Loucy (cell line): ENCODE measurements around the gene DNAH9.

Source experiments
- H2AFZ ChIP-seq: fragments of 200-600 bp; sonication (generic); 2 replicates; pipeline ENCODE4 v1.6.0; 2016; ENCODE audit warnings: antibody characterized with exemption, mild to moderate bottlenecking, low read length, moderate library complexity
- H3F3A ChIP-seq: fragments of 200-600 bp; 2 replicates; pipeline ENCODE4 v1.6.0; 2016; ENCODE audit warnings: antibody characterized with exemption, low read depth, mild to moderate bottlenecking
- H3K27me3 ChIP-seq: fragments of 200-600 bp; sonication (generic); 2 replicates; pipeline ENCODE4 v1.6.1; 2014; ENCODE audit warnings: low read length, mild to moderate bottlenecking; ENCODE audit not compliant: insufficient read depth, poor library complexity, severe bottlenecking
- H3K36me3 ChIP-seq: fragments of 200-600 bp; sonication (generic); 2 replicates; pipeline ENCODE4 v1.6.1; 2016; ENCODE audit warnings: low read length; ENCODE audit not compliant: insufficient read depth
- H3K4me1 ChIP-seq: fragments of 200-600 bp; sonication (generic); 2 replicates; pipeline ENCODE4 v1.5.1; 2014; ENCODE audit warnings: low read length, mild to moderate bottlenecking; ENCODE audit not compliant: insufficient read depth, poor library complexity, severe bottlenecking
- H3K4me2 ChIP-seq: fragments of 200-600 bp; sonication (generic); 2 replicates; pipeline ENCODE4 v1.6.0; 2014; ENCODE audit warnings: antibody characterized with exemption, low read length, low read depth, mild to moderate bottlenecking; ENCODE audit not compliant: poor library complexity, severe bottlenecking
- H3K4me3 ChIP-seq: fragments of 200-600 bp; sonication (generic); 2 replicates; pipeline ENCODE4 v1.5.1; 2014; ENCODE audit warnings: low read length, mild to moderate bottlenecking, mixed read lengths; ENCODE audit not compliant: poor library complexity, severe bottlenecking
- H3K79me2 ChIP-seq: fragments of 200-600 bp; sonication (generic); 2 replicates; pipeline ENCODE4 v1.6.1; 2014; ENCODE audit warnings: low read length; ENCODE audit not compliant: insufficient read depth
- H3K9ac ChIP-seq: fragments of 200-600 bp; sonication (generic); 2 replicates; pipeline ENCODE4 v1.6.0; 2014; ENCODE audit warnings: mild to moderate bottlenecking, low read depth, low read length, moderate library complexity; ENCODE audit not compliant: poor library complexity, severe bottlenecking
- H3K9me2 ChIP-seq: fragments of 200-600 bp; sonication (generic); replicated peaks from 2 replicates; pipeline ENCODE4 v1.6.1; 2016; ENCODE audit warnings: low read depth, low read length, mixed read lengths
- H3K9me3 ChIP-seq: fragments of 200-600 bp; sonication (generic); 2 replicates; pipeline ENCODE4 v1.6.1; 2014; ENCODE audit warnings: mild to moderate bottlenecking, antibody characterized with exemption, low read length, low read depth; ENCODE audit not compliant: insufficient read depth
- H4K20me1 ChIP-seq: fragments of 200-600 bp; sonication (generic); 2 replicates; pipeline ENCODE4 v1.6.0; 2014; ENCODE audit warnings: antibody characterized with exemption, low read length, mild to moderate bottlenecking; ENCODE audit not compliant: insufficient read depth, poor library complexity, severe bottlenecking
- EZH2phosphoT487 ChIP-seq: fragments of 200-600 bp; IDR thresholded peaks from 2 replicates; pipeline ENCODE4 v1.6.1; 2018; ENCODE audit warnings: antibody characterized with exemption, mild to moderate bottlenecking, moderate library complexity, borderline replicate concordance
- TF ChIP-seq, protein P1 (sequence below): fragments of 200-600 bp; sonication (generic); conservative IDR thresholded peaks from 2 replicates; pipeline ENCODE4 v1.5.1; 2014; ENCODE audit warnings: mild to moderate bottlenecking, antibody characterized with exemption, low read length

The DNAH9 gene

GRCh38 chr17:11625878-11626277, 27.6 kb downstream of the DNAH9 start:
- Histone ChIP-seq H3K4me2 (no peak overlapping the region), H3K9me2 (no peaks in the 10 kb centered on the region), H3K4me1 (no peaks in the 10 kb centered on the region), H3K79me2 (no peaks in the 10 kb centered on the region), H3K27me3 (no peaks in the 10 kb centered on the region), H3K36me3 (no peaks in the 10 kb centered on the region), H3K9ac (no peak overlapping the region), H4K20me1 (no peaks in the 10 kb centered on the region), H3K4me3 (no peak overlapping the region), H3F3A (no peaks in the 10 kb centered on the region), H3K9me3 (no peaks in the 10 kb centered on the region), H2AFZ (no peak overlapping the region)
- TF ChIP-seq EZH2phosphoT487 = no peak
- TF ChIP-seq, protein P1, sequence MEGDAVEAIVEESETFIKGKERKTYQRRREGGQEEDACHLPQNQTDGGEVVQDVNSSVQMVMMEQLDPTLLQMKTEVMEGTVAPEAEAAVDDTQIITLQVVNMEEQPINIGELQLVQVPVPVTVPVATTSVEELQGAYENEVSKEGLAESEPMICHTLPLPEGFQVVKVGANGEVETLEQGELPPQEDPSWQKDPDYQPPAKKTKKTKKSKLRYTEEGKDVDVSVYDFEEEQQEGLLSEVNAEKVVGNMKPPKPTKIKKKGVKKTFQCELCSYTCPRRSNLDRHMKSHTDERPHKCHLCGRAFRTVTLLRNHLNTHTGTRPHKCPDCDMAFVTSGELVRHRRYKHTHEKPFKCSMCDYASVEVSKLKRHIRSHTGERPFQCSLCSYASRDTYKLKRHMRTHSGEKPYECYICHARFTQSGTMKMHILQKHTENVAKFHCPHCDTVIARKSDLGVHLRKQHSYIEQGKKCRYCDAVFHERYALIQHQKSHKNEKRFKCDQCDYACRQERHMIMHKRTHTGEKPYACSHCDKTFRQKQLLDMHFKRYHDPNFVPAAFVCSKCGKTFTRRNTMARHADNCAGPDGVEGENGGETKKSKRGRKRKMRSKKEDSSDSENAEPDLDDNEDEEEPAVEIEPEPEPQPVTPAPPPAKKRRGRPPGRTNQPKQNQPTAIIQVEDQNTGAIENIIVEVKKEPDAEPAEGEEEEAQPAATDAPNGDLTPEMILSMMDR = no peak

GRCh38 chr17:11627301-11627940, 29.2 kb downstream of the DNAH9 start:
- Histone ChIP-seq H3K27me3 (no peaks in the 10 kb centered on the region), H3K4me1 (no peaks in the 10 kb centered on the region), H4K20me1 (no peaks in the 10 kb centered on the region), H3K4me3 (no peak overlapping the region), H3K9me3 (peaks cover 2% of the 10 kb centered on the region; the same call in 1 of the 2 replicates), H3K79me2 (no peaks in the 10 kb centered on the region), H3K4me2 (no peak overlapping the region), H3K36me3 (no peaks in the 10 kb centered on the region), H3F3A (no peaks in the 10 kb centered on the region), H3K9ac (no peak overlapping the region), H2AFZ (no peak overlapping the region), H3K9me2 (no peaks in the 10 kb centered on the region)
- no peak for TF ChIP-seq EZH2phosphoT487
- TF ChIP-seq, protein P1 = no peak

DNA sequence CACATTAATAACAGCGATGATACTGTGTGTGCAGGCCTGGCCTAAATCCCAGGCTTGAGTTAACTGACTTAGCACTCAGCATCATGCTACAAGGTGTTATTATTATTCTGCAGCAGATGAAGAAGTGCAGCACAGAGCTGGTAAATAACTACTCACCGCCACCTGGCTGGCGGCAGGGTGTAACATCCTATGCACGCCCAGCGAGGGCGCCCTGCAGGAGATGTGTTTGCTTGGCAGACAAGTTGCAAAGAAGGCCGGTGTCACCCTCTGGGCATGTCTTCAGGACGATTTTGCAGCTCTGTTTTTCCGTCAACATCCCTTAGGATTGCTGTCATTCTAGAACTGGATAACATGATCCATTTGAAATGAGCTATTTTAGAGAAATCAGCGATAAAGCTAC, 30.1 kb downstream of the DNAH9 start:
- TF ChIP-seq EZH2phosphoT487 = no peak
- TF ChIP-seq, protein P1 = no peak
- Histone ChIP-seq H3K9me3 (peaks cover 2% of the 10 kb centered on the region; the same call in 1 of the 2 replicates), H3K79me2 (no peaks in the 10 kb centered on the region), H2AFZ (no peak overlapping the region), H3K9ac (no peak overlapping the region), H3F3A (no peaks in the 10 kb centered on the region), H3K4me3 (no peak overlapping the region), H3K9me2 (no peaks in the 10 kb centered on the region), H3K4me1 (no peaks in the 10 kb centered on the region), H3K27me3 (no peaks in the 10 kb centered on the region), H3K4me2 (no peak overlapping the region), H3K36me3 (no peaks in the 10 kb centered on the region), H4K20me1 (no peaks in the 10 kb centered on the region)
